ENCODE data around the gene CLSTN2.

The CLSTN2 gene

GRCh38 chr3:140196970-140197369, 262.0 kb downstream of the CLSTN2 start:
- no peak for DNase-seq

- DNase-seq: no peak
Observed at GRCh38 chr3:140198242-140198641, 263.3 kb downstream of the CLSTN2 start.

GRCh38 chr3:140199008-140199407, 264.0 kb downstream of the CLSTN2 start:
- DNase-seq: no peak

GRCh38 chr3:140199743-140200142, 264.8 kb downstream of the CLSTN2 start:
- DNase-seq: no peak

GRCh38 chr3:140203510-140203909, 268.5 kb downstream of the CLSTN2 start:
- no peak for DNase-seq

- DNase-seq: no peak
Observed at GRCh38 chr3:140204271-140204984, 269.4 kb downstream of the CLSTN2 start.

- DNase-seq: no peak
Observed at GRCh38 chr3:140205598-140205997, 270.6 kb downstream of the CLSTN2 start.

GRCh38 chr3:140206196-140207040, 271.4 kb downstream of the CLSTN2 start:
- peak; percentile 28 for DNase-seq

GRCh38 chr3:140207541-140207940, 272.6 kb downstream of the CLSTN2 start:
- DNase-seq: no peak

GRCh38 chr3:140216249-140216648, 281.3 kb downstream of the CLSTN2 start:
- DNase-seq: peak; percentile 51

GRCh38 chr3:140219291-140219690, 284.3 kb downstream of the CLSTN2 start:
- no peak for DNase-seq

- DNase-seq: peak; percentile 5
Observed at GRCh38 chr3:140219923-140220452, 285.0 kb downstream of the CLSTN2 start.

- DNase-seq: no peak
Observed at GRCh38 chr3:140223197-140223596, 288.2 kb downstream of the CLSTN2 start.

- no peak for DNase-seq
Observed at GRCh38 chr3:140223631-140224030, 288.6 kb downstream of the CLSTN2 start.

- no peak for DNase-seq
Observed at GRCh38 chr3:140224307-140224706, 289.3 kb downstream of the CLSTN2 start.

GRCh38 chr3:140225996-140226395, 291.0 kb downstream of the CLSTN2 start:
- DNase-seq: no peak

- DNase-seq: no peak
Observed at GRCh38 chr3:140233702-140234101, 298.7 kb downstream of the CLSTN2 start.

GRCh38 chr3:140234256-140234655, 299.3 kb downstream of the CLSTN2 start:
- DNase-seq: no peak

GRCh38 chr3:140236836-140237501, 302.0 kb downstream of the CLSTN2 start:
- DNase-seq: no peak

- DNase-seq: no peak
Observed at GRCh38 chr3:140238646-140239314, 303.8 kb downstream of the CLSTN2 start.

GRCh38 chr3:140242818-140243276, 307.9 kb downstream of the CLSTN2 start:
- DNase-seq: no peak

GRCh38 chr3:140243575-140243974, 308.6 kb downstream of the CLSTN2 start:
- DNase-seq: no peak

GRCh38 chr3:140244893-140245292, 309.9 kb downstream of the CLSTN2 start:
- DNase-seq: no peak

All from hematopoietic multipotent progenitor cell treated with erythropoietin and hydrocortisone succinate and interleukin-3 and kit ligand, for 4 days (in vitro differentiated cells).